ENCODE results near the gene TWNK. TPM values are rescaled to one million over a fixed set of nuclear protein-coding genes. Genes with fewer than 3 reads are reported as not detected.
"Not testable (repeated sequence)": the region's sequence is repeated elsewhere in the genome, so short reads cannot be mapped to it uniquely, and the experiment has no call there.

TWNK gene
- polyA plus RNA-seq, 3 donors = 14.3 to 17.9 (median 16.7) TPM

DNA sequence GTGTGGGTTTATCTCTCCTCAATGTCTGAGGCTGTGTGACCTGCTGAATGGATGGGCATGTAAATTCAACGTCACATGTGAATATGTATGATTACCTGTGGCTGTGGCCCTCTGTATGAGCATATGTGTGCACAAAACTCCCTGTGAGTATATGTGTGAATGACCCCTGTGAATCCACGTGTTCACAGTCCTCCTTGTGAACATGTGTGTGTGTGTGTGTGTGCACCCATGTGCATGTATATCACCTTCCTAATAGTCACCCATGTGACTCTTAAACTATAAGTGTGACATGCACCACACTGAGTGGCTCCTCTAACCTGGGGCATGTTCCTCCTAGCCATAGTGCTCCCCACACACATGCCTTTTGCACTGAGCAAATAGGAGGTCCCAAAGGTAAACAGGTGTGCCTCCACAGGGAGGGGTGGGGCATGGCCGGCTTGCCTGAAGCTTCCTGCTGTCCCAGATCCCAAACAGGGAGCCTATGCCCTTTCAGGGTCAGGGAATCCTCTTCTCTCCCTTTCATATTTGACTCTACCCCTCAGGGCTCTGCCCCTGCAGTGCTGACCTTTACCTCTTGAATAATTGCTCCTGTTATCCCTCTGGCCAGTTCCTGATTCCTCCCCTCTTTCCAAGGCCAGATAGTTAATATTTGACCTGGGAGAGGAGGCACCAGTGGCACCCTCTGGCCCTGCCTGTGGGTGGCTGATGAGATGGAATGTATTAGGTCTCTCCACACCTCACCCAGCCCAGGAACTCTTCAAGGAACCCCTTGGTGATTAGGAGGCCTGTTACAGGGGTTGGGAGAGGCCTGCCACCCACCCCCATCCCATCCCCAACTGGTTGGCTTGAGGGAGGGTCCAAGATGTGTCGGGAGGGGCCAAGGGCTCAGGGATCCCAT is 16.2 kb upstream of the TWNK start:
- DNase-seq = no peak

DNA sequence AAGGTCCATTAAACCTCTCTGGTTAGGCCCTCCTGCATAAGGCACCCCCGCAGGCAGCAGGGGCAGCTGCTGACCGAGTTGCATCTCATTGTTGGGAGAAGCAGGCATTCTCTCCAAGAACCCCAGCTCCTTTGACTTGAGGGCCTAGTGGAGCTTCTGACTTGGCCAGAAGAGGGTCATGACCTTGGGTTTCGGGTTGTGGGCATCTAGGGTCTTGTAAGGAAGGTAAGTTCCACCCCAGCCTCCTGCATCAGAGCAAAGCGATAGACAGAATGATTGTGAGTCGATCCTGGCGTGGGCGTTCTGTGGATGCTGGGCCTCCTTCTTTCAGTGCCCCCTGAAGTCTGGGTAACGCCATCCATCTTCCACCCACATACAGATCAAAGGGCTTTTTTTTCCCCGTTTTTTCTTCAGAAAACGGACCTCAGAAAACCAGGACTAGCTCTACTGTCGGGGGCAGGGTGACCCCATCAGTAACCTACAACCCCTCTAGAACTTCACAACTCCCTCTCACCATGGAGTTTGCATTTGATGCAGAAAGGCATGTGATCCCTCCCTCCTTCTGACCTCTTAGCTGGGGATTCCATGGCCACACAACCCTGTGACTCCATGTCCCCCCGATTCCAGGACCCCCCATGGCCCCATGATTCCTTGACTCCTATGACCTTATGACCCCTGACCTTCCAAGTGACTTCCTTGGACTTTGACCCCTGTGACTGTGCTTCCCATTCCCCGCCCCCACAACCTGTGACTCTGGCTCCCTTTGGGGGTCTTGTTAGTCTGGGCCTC is 15.0 kb upstream of the TWNK start:
- DNase-seq = no peak

DNA sequence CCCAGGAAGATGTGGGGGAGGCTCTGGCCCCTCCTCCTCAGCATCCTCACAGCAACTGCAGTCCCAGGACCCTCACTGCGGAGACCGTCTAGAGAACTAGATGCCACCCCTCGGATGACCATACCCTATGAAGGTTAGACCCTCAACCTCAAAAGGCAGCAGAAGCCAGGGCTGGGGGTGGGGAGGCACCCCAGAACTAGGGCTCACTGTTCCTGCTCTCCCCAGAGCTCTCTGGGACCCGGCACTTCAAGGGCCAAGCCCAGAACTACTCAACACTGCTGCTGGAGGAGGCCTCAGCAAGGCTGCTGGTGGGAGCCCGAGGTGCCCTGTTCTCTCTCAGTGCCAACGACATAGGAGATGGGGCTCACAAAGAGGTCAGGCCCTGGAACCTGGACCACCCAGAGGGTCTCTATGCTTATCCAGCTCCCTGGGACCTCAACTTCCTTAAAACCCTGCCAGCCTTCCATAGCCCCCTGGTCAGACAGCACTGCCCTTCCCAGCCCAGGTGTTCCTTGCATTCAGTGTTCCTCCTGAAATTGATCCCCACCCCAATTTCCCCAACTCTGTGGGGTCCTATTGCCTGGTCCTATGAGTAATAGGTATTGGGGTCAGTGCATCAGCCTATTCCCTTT is 14.3 kb upstream of the TWNK start:
- no peak for DNase-seq

DNA sequence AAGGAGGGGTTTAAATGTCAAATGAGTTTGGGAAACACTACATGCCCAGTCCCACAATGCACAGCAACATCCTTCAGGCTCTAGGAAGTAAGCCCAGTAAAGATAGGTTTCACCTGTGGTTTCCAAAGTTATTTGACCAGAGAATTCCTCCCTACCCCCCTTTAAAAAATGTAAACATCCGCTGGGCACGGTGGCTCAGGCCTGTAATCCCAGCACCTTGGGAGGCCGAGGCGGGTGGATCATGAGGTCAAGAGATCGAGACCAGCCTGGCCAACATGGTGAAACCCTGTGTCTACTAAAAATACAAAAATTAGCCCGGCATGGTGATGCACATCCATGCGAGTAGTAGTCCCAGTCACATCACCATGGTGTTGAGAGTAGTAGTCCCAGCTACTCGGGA is 11.9 kb upstream of the TWNK start:
- not testable (repeated sequence) for DNase-seq

DNA sequence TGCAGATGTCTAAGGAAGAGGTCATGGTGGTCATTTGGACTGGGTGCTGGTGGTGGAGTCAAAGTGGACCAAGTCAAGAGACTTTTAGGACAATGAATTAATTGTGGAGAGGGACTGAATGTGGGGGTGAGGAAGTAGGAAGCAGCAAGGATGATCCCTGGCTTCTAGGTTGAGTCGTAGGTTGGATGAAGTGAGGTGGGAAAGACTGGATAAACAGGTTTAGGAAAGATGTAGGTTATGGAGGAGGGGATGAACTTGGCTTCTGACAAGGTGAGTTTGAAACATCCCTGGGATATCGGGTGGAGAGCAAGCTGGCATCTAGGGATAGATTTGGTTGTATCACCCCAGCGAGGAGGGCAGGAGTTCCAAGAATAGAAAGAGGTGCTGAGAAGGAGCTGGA is 10.4 kb upstream of the TWNK start:
- no peak for DNase-seq

DNA sequence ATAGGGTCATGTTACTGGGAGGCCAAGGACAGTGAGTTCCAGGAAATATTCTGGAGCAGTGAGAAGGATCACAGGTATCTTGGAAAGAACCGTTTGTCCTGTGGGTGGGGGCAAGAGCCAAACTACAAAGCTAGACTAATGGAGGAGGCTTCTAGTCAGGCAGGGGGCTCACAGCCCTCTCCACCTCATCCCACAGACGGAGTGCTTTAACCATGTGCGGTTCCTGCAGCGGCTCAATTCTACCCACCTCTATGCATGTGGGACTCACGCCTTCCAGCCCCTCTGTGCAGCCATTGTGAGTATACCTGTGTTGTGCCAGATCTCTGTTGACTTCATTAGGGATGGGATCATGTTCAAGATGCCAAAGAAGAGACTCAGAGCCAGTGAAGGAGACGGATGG is 9.9 kb upstream of the TWNK start:
- DNase-seq = no peak

DNA sequence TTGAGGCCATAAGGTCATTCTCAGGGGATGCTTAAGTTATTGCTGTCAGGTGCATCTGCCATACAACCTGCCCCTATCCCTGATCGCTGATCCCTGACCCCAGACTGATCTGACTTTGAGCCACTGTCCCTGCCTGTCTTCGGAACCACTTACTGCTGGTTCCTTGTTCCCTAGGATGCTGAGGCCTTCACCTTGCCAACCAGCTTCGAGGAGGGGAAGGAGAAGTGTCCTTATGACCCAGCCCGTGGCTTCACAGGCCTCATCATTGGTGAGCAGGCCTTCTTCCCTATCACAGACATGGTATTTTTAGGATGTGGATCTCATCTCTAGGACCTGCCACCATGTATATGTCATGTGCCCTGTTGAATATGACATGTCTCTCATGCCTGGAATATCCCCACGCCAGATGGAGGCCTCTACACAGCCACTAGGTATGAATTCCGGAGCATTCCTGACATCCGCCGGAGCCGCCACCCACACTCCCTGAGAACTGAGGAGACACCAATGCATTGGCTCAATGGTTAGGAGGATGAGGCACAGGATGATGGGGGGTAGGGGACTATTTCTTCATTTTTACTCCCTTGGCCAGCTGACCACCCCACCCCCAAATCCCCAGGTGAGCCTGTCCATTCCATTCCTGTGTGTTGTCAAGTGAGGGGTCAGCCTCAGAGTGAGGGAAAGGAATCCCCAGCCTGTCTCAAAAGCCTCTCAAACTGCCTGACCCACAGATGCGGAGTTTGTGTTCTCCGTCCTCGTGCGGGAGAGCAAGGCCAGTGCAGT is 9.0 kb upstream of the TWNK start:
- no peak for DNase-seq

DNA sequence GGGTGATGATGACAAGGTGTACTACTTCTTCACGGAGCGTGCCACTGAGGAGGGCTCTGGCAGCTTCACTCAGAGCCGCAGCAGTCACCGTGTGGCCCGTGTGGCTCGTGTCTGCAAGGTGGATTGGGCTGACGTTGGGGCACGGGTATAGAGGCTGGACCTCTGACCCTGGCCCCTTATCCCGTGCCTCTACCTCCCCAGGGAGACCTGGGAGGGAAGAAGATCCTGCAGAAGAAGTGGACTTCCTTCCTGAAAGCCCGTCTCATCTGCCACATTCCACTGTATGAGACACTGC is 8.5 kb upstream of the TWNK start:
- DNase-seq = no peak

DNA sequence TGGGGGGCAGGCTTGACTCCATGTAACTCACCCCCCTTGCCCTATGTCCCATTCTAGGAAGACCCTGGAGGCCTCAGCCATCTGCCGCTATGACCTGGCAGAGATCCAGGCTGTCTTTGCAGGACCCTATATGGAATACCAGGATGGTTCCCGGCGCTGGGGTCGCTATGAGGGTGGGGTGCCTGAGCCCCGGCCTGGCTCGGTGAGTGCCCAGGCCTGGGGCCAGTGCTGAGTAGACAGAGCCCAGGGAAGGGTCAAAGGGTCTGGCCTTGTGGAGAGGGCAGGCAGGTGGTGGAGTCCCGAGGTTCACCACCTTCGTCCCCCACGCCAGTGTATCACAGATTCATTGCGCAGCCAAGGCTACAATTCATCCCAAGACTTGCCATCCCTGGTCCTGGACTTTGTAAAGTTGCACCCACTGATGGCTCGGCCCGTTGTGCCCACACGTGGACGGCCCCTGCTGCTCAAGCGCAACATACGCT is 7.5 kb upstream of the TWNK start:
- no peak for DNase-seq

DNA sequence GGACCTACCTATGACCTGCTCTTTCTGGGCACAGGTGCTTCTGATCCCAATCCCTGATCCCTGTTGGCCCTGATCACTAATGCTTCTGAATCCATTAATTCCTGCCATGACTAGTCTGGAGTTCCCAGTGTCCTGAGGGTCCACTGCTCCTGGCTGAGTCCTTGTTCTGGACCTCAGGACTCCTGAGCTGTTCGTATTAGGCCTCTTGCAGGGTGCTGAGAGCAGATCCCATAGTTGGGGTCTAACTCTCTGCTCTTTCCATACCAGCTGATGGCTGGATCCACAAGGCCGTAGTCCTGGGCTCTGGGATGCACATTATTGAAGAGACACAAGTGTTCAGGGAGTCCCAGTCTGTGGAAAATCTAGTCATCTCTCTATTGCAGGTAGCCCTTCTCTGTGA is 7.0 kb upstream of the TWNK start:
- DNase-seq = no peak

DNA sequence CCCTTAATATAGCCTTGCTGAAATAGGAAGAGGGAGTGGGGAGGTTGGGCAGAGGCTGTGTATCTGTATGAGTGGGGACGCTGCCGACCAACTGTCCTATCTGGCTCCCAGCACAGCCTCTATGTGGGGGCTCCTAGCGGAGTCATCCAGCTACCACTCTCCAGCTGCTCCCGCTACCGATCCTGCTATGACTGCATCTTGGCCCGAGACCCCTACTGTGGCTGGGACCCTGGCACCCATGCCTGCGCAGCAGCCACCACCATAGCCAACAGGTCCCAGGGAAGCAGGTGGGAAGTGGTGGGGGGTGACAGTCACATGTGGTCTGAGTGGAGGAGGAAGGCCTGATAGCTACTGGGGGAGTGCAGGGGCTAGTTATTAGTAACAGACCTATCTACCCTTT is 6.6 kb upstream of the TWNK start:
- no peak for DNase-seq

DNA sequence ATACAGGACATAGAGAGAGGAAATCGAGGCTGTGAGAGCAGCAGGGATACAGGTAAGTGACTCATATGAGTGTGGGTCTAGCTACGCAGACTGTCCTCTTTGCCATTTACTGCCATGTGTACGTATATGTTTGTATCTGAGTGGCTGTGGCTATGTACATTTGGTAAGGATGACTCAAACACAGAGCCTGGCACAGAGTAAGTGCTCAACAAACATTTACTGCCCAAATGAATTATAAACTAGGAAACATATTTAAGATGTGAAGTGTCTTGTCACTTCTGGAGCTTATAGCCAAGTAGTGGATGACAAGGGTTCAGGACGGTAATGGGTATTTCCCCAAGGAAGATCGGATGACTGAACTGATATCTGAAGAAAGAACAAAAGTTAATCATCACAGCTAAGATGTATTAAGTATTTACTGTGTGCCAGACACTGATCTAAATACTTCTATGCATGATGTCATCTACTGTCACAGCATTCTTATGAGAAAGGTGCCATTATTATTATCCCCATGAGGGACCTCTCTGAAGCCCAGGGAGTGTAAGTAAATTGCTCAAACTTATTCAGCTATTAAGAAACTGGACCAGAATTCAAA is 6.1 kb upstream of the TWNK start:
- DNase-seq = no peak

DNA sequence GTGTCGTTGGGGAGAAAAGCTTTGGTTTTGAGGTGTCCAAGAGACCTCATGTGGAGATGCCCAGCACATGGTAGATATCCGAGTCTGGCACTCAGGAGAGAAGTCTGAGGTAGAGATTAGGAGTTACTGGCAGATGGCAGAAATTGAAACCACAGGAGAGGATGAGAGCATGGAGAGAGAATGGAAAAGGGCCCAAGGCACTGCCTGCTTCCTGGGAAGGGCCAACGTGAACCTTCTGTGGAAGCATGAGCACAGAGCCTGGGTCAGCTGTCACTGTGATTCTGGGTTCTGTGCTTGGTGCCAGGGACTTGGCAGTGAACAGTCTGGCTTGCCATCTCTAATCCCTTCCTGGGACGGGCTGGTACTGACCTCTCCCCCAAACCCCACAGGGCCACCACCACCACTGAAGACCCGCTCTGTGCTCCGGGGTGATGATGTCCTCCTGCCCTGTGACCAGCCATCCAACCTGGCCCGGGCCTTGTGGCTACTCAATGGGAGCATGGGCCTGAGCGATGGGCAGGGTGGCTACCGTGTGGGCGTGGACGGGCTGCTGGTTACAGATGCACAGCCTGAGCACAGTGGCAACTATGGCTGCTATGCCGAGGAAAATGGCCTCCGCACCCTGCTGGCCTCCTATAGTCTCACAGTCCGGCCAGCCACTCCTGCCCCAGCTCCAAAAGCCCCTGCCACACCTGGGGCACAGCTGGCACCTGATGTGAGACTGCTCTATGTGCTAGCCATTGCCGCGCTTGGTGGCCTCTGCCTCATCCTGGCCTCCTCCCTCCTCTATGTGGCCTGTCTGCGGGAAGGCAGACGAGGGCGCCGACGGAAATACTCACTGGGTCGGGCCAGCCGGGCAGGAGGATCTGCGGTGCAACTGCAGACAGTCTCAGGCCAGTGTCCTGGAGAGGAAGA is 4.2 kb upstream of the TWNK start:
- DNase-seq = no peak

DNA sequence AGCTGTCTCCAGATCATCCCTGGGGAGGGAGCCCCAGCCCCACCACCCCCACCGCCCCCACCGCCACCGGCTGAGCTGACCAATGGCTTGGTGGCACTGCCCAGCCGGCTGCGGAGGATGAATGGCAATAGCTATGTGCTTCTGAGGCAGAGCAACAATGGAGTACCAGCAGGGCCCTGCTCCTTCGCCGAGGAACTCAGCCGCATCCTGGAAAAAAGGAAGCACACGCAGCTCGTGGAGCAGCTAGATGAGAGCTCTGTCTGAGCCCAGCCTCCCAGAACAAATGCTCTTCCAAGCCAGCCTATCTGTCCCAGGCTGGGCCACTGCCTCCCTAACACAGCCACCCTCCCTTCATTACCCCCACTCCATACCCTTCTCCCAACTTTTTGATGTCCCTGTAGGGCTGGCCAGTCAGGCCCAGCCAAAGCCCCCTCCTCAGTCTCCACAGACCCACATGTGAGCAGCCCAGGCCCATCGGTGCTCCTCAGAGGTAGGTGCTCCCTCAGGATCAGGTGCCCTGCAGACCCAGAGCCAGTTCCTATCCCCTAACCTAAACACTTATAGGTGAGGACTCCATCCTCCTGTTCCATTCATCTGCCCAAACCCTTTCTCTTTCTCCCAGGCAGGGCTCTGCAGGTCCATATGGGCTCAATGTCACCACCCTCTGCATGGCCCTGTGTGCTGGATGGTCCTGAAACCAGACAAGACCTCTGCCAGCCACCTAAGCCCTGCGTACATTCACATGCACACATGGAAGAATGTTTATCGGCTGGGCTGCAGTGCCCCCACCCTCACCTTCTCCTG is 3.3 kb upstream of the TWNK start:
- DNase-seq = no peak

DNA sequence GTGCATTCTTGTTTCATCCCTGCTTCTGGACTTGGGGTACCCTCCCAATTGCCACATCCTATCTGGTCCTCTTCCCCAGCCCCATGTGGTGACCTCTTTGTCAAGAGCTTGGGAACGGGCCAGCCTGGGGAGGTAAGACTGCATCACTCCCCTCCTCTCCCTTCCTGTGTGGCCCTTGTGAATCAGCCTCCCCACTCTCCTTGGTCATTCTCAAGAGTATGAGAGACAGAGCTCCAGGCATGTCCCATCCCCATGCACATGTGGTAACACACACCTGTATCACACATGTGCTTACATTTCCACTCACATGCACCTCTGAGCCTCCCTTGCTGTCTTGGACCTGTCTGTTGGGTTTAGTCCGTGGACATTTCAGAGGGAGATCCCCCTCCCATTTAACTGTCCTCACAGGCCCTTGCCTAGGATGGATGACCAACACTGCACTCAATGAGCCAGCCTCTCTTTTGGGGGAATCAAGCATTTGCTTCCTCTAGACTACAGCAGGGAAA is 2.6 kb upstream of the TWNK start:
- no peak for DNase-seq

DNA sequence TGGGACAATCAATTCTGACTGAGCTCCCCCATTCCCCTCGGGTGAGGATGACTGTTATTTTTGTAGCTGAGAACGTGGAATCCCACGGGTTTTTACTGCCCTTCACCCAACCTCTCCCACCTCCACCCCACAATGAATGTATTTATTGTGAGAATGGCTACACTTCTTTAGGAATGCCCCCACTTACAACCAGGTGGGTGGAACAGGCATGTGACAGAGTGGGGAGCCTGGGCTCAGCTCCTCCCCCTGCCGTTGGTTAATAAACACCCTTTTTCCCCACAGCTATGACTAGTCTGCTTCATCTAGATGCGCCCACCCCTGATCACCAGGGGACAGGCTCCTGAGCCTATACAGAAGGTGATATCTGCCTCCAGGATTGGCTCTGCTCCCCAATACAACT is 2.0 kb upstream of the TWNK start:
- no peak for DNase-seq

DNA sequence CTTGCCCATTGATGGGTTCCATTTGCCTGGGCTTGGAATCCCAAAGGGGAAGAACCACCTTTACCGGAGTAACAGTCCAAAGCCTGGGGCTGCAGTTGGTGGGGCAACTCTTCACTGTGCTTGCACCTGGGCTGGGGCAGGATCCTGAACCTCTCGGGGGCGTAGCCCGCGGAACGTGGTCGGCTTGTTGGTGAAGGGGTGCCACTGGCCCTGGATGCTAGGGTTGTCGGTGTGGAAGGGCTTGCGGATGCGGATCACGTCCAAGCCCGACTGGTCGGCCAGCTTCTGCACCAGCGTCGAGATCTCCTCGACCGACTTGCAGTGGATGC is 756 bp upstream of the TWNK start:
- DNase-seq = no peak

DNA sequence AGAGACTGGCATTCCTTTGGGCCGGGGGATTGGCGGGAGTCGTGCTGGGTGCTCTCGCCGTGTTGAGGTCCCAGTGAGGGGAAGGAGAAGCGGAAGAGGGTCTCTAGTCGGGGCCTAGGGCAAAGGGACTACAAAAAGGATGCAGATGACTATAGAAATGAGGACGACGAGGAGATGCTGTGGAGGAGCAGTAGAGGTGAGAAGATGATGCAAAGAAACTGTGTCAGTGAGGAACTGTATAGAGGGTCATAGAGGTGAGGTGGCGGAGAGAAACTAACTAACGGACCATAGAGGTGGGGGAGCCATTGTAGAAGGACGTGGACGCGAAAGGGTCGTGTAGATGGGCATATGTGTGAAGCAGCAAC is 324 bp downstream of the TWNK start:
- DNase-seq = no peak

DNA sequence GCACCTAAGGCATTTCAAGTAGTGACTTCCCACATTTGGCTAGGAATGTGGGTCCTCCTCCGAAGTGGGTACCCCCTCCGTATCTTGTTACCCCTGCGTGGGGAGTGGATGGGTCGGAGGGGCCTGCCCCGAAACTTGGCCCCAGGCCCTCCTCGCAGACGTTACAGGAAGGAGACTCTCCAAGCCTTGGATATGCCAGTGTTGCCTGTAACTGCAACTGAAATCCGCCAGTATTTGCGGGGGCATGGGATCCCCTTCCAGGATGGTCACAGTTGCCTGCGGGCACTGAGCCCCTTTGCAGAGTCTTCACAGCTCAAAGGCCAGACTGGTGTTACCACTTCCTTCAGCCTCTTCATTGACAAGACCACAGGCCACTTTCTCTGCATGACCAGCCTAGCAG is 823 bp downstream of the TWNK start:
- DNase-seq = no peak

DNA sequence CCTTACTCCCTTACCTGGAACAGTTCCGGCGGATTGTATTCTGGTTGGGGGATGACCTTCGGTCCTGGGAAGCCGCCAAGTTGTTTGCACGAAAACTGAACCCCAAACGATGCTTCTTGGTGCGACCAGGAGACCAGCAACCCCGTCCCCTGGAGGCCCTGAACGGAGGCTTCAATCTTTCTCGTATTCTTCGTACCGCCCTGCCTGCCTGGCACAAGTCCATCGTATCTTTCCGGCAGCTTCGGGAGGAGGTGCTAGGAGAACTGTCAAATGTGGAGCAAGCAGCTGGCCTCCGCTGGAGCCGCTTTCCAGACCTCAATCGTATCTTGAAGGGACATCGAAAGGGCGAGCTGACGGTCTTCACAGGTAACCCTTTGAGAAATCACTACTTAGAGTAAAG is 1.7 kb downstream of the TWNK start:
- DNase-seq = no peak
